Osteoblast (primary cell): Measurements from ENCODE around the gene VASH2. TPM values are rescaled to one million over a fixed set of nuclear protein-coding genes. Genes with fewer than 3 reads are reported as not detected.
A peak's percentile ranks its signal among the peaks of the same experiment; 100 is the strongest.

Experiments
- DNase-seq: peaks from one replicate; pipeline ENCODE4 v3.0.0; 2011; ENCODE audit warnings: low spot score, mixed read lengths; ENCODE audit not compliant: insufficient read length; ENCODE audit errors: missing footprints
- H2AFZ ChIP-seq: 2 replicates; pipeline ENCODE4 v1.6.0; 2011; ENCODE audit warnings: mild to moderate bottlenecking, low read length
- H3K27ac ChIP-seq: 2 replicates; pipeline ENCODE4 v1.5.1; 2011; ENCODE audit warnings: mild to moderate bottlenecking, low read depth, low read length, moderate library complexity
- H3K27me3 ChIP-seq: 2 replicates; pipeline ENCODE4 v1.6.0; 2012; ENCODE audit warnings: mild to moderate bottlenecking, control low read depth, inconsistent platforms, low read length, moderate library complexity; ENCODE audit not compliant: insufficient read depth
- H3K36me3 ChIP-seq: 2 replicates; pipeline ENCODE4 v1.5.1; 2011; ENCODE audit warnings: mild to moderate bottlenecking, low read length, control low read depth, moderate library complexity; ENCODE audit not compliant: insufficient read depth
- H3K4me1 ChIP-seq: 2 replicates; pipeline ENCODE4 v1.5.1; 2011; ENCODE audit warnings: mild to moderate bottlenecking, low read length, control low read depth, moderate library complexity; ENCODE audit not compliant: insufficient read depth
- H3K4me2 ChIP-seq: 2 replicates; pipeline ENCODE4 v1.6.0; 2011; ENCODE audit warnings: mild to moderate bottlenecking, low read length; ENCODE audit not compliant: insufficient read depth
- H3K4me3 ChIP-seq: fragments of 200-600 bp; sonication (generic); 3 replicates; pipeline ENCODE4 v1.5.1; 2012; ENCODE audit warnings: mild to moderate bottlenecking, low read length, inconsistent platforms; ENCODE audit not compliant: insufficient read depth
- H3K79me2 ChIP-seq: 2 replicates; pipeline ENCODE4 v1.6.0; 2012; ENCODE audit warnings: mild to moderate bottlenecking, low read length, control low read depth, inconsistent platforms; ENCODE audit not compliant: insufficient read depth
- H3K9me3 ChIP-seq: 2 replicates; pipeline ENCODE4 v1.5.1; 2011; ENCODE audit warnings: low read depth, low read length, control low read depth
- H4K20me1 ChIP-seq: 2 replicates; pipeline ENCODE4 v1.6.0; 2012; ENCODE audit warnings: mild to moderate bottlenecking, low read length, control low read depth; ENCODE audit not compliant: insufficient read depth
- total RNA-seq: library from RNA; depleted of rRNA; stranded (reverse); fragments of >200 nt; gene quantifications from 2 replicates; pipeline ENCODE4 v1.2.3, GENCODE V29; 2012
- TF ChIP-seq, protein P1 (sequence below): IDR thresholded peaks from 2 replicates; pipeline ENCODE4 v1.5.1; 2011; ENCODE audit warnings: mild to moderate bottlenecking, low read depth, low read length, moderate library complexity; ENCODE audit errors: extremely low read depth

VASH2 gene
- total RNA-seq, 1 donor: 1.1 TPM

DNA sequence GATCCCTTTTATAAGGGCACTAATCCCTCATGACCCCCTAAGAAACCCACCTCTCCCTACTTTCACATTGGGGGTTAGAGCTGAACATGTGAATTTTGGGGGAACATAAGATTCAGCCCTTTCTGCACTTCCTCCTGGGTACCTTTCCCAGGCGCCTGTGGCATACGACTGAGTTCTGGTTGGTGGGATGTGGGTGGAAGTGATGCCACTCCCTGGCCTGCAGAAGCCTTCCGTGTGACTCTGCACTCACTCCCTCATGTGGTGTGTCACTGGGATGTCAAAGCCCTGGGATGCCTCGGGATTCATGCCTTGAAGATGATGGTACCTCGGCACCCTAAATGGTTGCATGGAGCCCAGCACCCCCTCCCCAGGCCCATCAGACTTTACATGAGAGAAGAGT is 28.3 kb upstream of the VASH2 start:
- H3K27ac ChIP-seq: no peak overlapping the region

DNA sequence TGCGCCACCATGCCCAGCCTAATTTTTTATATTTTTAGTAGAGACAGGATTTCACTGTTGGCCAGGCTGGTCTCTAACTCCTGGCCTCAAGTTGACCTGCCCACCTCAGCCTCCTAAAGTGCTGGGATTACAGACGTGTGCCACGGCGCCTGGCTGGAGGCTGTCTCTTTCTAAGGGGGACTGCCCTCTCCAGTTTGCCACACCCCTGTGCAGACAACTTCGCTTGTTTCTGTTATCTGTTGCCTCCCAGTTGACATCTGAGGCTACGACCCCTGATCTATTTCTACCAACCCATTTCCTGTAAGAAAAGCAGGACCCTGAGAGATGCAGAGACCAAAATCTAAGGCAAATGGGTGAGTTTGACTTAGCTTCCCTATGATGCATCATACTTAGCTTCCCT is 24.0 kb upstream of the VASH2 start:
- no peak overlapping the region for H3K4me3 ChIP-seq

More for the DNA sequence above, 28.3 kb upstream of the VASH2 start:
- DNase-seq: no peak
- peaks cover 19% of the 10 kb centered on the region for H3K27me3 ChIP-seq
- no peak overlapping the region for H3K4me3 ChIP-seq
- TF ChIP-seq, protein P1, sequence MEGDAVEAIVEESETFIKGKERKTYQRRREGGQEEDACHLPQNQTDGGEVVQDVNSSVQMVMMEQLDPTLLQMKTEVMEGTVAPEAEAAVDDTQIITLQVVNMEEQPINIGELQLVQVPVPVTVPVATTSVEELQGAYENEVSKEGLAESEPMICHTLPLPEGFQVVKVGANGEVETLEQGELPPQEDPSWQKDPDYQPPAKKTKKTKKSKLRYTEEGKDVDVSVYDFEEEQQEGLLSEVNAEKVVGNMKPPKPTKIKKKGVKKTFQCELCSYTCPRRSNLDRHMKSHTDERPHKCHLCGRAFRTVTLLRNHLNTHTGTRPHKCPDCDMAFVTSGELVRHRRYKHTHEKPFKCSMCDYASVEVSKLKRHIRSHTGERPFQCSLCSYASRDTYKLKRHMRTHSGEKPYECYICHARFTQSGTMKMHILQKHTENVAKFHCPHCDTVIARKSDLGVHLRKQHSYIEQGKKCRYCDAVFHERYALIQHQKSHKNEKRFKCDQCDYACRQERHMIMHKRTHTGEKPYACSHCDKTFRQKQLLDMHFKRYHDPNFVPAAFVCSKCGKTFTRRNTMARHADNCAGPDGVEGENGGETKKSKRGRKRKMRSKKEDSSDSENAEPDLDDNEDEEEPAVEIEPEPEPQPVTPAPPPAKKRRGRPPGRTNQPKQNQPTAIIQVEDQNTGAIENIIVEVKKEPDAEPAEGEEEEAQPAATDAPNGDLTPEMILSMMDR: no peak
- H3K79me2 ChIP-seq: no peaks in the 10 kb centered on the region
- H3K4me2 ChIP-seq: no peak overlapping the region
- H3K4me1 ChIP-seq: peaks cover 10% of the 10 kb centered on the region
- no peaks in the 10 kb centered on the region for H4K20me1 ChIP-seq
- no peaks in the 10 kb centered on the region for H3K9me3 ChIP-seq
- H2AFZ ChIP-seq: no peak overlapping the region
- no peaks in the 10 kb centered on the region for H3K36me3 ChIP-seq

DNA sequence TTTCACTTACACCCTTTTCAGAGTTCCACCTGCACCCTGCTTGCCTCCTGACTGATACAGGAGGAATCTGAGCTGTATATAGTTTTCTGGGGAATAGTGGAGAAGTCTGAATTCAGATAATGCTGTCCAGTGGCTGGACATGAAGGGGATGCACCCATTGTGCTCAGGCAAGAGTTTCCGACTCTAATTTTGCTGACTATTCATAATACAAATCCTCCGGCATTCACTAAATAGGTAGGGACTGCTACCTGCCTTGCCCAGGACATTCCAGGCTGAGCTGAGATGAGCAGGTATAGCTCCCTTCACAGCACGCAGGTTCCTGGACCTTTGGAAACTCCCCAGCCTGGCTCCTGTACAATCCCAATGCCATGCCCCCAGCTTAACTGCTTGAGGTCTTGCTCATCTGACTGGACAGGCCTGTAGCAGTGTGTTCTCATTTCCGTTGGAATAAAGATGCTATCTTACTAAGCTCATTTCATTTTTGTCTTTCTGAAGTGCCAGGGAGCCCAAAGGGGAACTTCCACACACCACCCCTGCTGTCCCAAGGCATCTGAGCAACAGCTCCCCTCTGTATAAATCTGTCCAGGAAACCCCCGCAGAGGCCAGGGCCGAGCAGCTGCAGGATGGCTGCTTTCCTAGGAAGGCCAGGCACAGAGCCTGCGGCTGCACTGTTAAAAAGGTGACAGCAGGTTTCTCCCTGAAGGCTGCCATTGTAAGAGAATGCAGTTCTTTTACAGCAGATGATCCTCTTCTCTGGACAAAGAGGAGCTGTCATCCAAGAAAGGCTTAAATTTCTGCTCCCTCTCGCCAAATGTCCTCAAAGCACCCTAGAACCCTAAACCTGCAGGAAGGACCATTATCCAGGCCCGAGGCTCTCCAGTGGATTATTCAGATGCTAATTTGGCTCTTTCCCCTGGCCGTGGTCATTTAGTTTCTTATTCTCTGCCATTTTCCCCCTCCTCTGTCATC is 21.7 kb upstream of the VASH2 start:
- Histone ChIP-seq H3K27me3 (no peaks in the 10 kb centered on the region), H3K4me1 (peaks cover 10% of the 10 kb centered on the region), H3K79me2 (no peaks in the 10 kb centered on the region), H3K36me3 (no peaks in the 10 kb centered on the region), H3K4me2 (no peak overlapping the region), H3K9me3 (no peaks in the 10 kb centered on the region), H2AFZ (peak overlapping the region; percentile 25), H3K27ac (no peak overlapping the region), H4K20me1 (no peaks in the 10 kb centered on the region), H3K4me3 (no peak overlapping the region)
- TF ChIP-seq, protein P1: no peak
- no peak for DNase-seq

More for the DNA sequence above, 24.0 kb upstream of the VASH2 start:
- H4K20me1 ChIP-seq: no peaks in the 10 kb centered on the region
- no peak overlapping the region for H3K4me2 ChIP-seq
- no peaks in the 10 kb centered on the region for H3K79me2 ChIP-seq
- peaks cover 10% of the 10 kb centered on the region for H3K4me1 ChIP-seq
- H2AFZ ChIP-seq: no peak overlapping the region
- H3K27ac ChIP-seq: no peak overlapping the region
- peaks cover 5% of the 10 kb centered on the region for H3K27me3 ChIP-seq
- no peak for DNase-seq
- no peaks in the 10 kb centered on the region for H3K36me3 ChIP-seq
- no peaks in the 10 kb centered on the region for H3K9me3 ChIP-seq
- TF ChIP-seq, protein P1: no peak

- Histone ChIP-seq H3K27me3 (peaks cover 6% of the 10 kb centered on the region), H3K4me2 (no peak overlapping the region), H3K79me2 (no peaks in the 10 kb centered on the region), H3K36me3 (no peaks in the 10 kb centered on the region), H4K20me1 (no peaks in the 10 kb centered on the region), H3K4me3 (no peak overlapping the region), H3K27ac (no peak overlapping the region), H2AFZ (no peak overlapping the region), H3K9me3 (no peaks in the 10 kb centered on the region), H3K4me1 (no peaks in the 10 kb centered on the region)
- TF ChIP-seq, protein P1: no peak
- DNase-seq: no peak
Observed at GRCh38 chr1:212930986-212931678, 19.2 kb upstream of the VASH2 start.
